GM12878 (cell line): ENCODE data around the gene ZNF394.

ENCODE experiments used
- EP300 ChIP-seq, 2 experiments: fragments of 150-350 bp in 1 of 2; IDR thresholded peaks; 2 replicates each; pipeline ENCODE4 v1.6.1; 2011 to 2012; ENCODE audit warnings: low read depth in 2 of 2, low read length in 2 of 2, borderline replicate concordance in 1 of 2, improper control_type of control experiment in 1 of 2, inconsistent platforms in 1 of 2; ENCODE audit not compliant: control insufficient read depth in 1 of 2
- POLR2A ChIP-seq: IDR thresholded peaks from 2 replicates; pipeline ENCODE4 v1.6.1; 2011; ENCODE audit warnings: low read depth, mild to moderate bottlenecking, low read length
- POLR2AphosphoS5 ChIP-seq: IDR thresholded peaks from 2 replicates; pipeline ENCODE4 v1.6.1; 2011; ENCODE audit warnings: mild to moderate bottlenecking, low read length, inconsistent platforms

DNA sequence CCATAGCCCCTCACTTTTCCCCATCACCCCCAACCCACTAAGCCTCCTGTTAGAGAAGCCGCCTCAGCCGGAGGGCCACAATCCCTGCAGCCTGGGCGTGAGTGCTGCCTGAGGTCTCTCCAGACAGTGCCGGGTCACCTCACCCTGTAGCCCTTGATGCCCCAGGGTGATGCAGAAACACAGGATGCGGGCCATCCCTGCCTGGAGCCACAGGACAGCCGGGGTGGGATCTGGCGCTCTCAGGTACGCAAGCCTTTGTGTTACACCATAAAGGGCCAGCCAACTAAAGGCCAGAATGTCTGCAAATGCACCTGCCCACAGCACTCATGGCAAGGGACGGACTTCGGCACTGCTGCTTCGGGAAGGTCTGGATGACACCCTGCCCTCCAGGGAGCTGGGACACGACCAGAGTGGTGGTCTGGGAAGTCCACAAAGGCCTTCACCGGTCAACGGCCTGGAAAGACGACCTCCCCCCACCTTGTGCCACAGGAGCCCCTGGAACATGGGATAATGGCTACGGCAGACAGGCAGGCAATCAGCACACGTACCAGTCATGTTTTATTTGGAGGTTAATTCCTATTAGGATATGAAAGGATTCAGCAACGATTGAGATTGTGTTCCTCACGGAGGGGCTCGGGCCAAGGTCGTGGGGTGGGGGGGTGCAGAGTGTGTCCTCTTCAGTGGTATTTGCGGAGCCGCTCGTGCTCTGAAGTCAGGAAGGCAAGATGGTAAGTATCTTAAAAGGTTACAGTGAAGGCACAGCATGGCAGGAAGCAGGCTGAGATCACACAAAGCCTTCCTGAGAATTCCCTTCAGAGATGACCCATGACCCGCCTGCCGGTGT lies 42.2 kb downstream of the ZNF394 start:
- TF ChIP-seq POLR2A = peak; percentile 60
- TF ChIP-seq EP300 (IDR thresholded peaks at IDR 0.05; ENCODE audit: borderline replicate concordance in 1 of 2, control insufficient read depth in 1 of 2, low read depth in 2 of 2, low read length in 2 of 2) = no peak
- TF ChIP-seq POLR2AphosphoS5 = no peak
